Activated T-helper 17 cell treated with anti-CD3 and anti-CD28 coated beads, Interleukin-2, amount 50 U/mL, for 72 hours (primary cell): ENCODE data around the gene PARVA. TPM values are rescaled to one million over a fixed set of nuclear protein-coding genes. Genes with fewer than 3 reads are reported as not detected.

Source experiments
- ATAC-seq: fragments of 150-1000 bp; cut with Tn5 transposase; replicated peaks from 2 replicates; pipeline ENCODE4 v1.10.0; 2021; ENCODE audit warnings: mild to moderate bottlenecking, moderate library complexity
- H3K27ac Mint-ChIP-seq: one replicate; pipeline ENCODE4 v1.8.0; 2022; ENCODE audit warnings: mixed read lengths
- H3K27me3 Mint-ChIP-seq: one replicate; pipeline ENCODE4 v1.8.0; 2022; ENCODE audit warnings: mixed read lengths
- H3K36me3 Mint-ChIP-seq: one replicate; pipeline ENCODE4 v1.8.0; 2022; ENCODE audit warnings: low read depth, mild to moderate bottlenecking, mixed read lengths
- H3K4me1 Mint-ChIP-seq: one replicate; pipeline ENCODE4 v1.8.0; 2022; ENCODE audit warnings: mixed read lengths
- H3K4me3 Mint-ChIP-seq: one replicate; pipeline ENCODE4 v1.8.0; 2022; ENCODE audit warnings: mild to moderate bottlenecking, mixed read lengths
- H3K9me3 Mint-ChIP-seq: one replicate; pipeline ENCODE4 v1.8.0; 2022; ENCODE audit warnings: mixed read lengths
- total RNA-seq, 2 donors: library from RNA; stranded (reverse); gene quantifications; one replicate each; pipeline ENCODE4 v1.2.3, GENCODE V29; 2022

PARVA gene
- total RNA-seq, 2 donors from 2014 or later, result 0.19 TPM; not detected in 1

GRCh38 chr11:12534549-12534948, 157.2 kb downstream of the PARVA start:
- ATAC-seq, result no peak
- no peaks in the 10 kb centered on the region for H3K36me3 Mint-ChIP-seq
- no peak overlapping the region for H3K4me3 Mint-ChIP-seq
- H3K27ac Mint-ChIP-seq, result no peak overlapping the region
- no peaks in the 10 kb centered on the region for H3K4me1 Mint-ChIP-seq
- peaks cover 17% of the 10 kb centered on the region for H3K27me3 Mint-ChIP-seq
- H3K9me3 Mint-ChIP-seq, result no peaks in the 10 kb centered on the region

- Mint-ChIP-seq H3K27me3 (peaks cover 17% of the 10 kb centered on the region), H3K4me1 (no peaks in the 10 kb centered on the region), H3K36me3 (no peaks in the 10 kb centered on the region), H3K4me3 (no peak overlapping the region), H3K9me3 (no peaks in the 10 kb centered on the region), H3K27ac (no peak overlapping the region)
- no peak for ATAC-seq
Measured at GRCh38 chr11:12535321-12535720, 157.9 kb downstream of the PARVA start.

GRCh38 chr11:12536566-12536965, 159.2 kb downstream of the PARVA start:
- Mint-ChIP-seq H3K4me1 (no peaks in the 10 kb centered on the region), H3K27me3 (peaks cover 17% of the 10 kb centered on the region), H3K9me3 (no peaks in the 10 kb centered on the region), H3K27ac (no peak overlapping the region), H3K36me3 (no peaks in the 10 kb centered on the region), H3K4me3 (no peak overlapping the region)
- no peak for ATAC-seq

- Mint-ChIP-seq H3K27ac (no peak overlapping the region), H3K4me3 (no peak overlapping the region), H3K36me3 (no peaks in the 10 kb centered on the region), H3K9me3 (no peaks in the 10 kb centered on the region), H3K4me1 (no peaks in the 10 kb centered on the region), H3K27me3 (peaks cover 19% of the 10 kb centered on the region)
- ATAC-seq, result no peak
Measured at GRCh38 chr11:12537778-12538401, 160.5 kb downstream of the PARVA start.

- peaks cover 27% of the 10 kb centered on the region for H3K27me3 Mint-ChIP-seq
- no peaks in the 10 kb centered on the region for H3K4me1 Mint-ChIP-seq
- no peak overlapping the region for H3K4me3 Mint-ChIP-seq
- no peak for ATAC-seq
- H3K9me3 Mint-ChIP-seq, result no peaks in the 10 kb centered on the region
- H3K27ac Mint-ChIP-seq, result no peak overlapping the region
- no peaks in the 10 kb centered on the region for H3K36me3 Mint-ChIP-seq
Measured at GRCh38 chr11:12538889-12539421, 161.6 kb downstream of the PARVA start.

GRCh38 chr11:12539572-12539971, 162.2 kb downstream of the PARVA start:
- Mint-ChIP-seq H3K27me3 (peaks cover 27% of the 10 kb centered on the region), H3K4me3 (no peak overlapping the region), H3K4me1 (no peaks in the 10 kb centered on the region), H3K9me3 (no peaks in the 10 kb centered on the region), H3K27ac (no peak overlapping the region), H3K36me3 (no peaks in the 10 kb centered on the region)
- no peak for ATAC-seq

- Mint-ChIP-seq H3K4me1 (no peaks in the 10 kb centered on the region), H3K36me3 (no peaks in the 10 kb centered on the region), H3K9me3 (no peaks in the 10 kb centered on the region), H3K4me3 (no peak overlapping the region), H3K27me3 (peaks cover 27% of the 10 kb centered on the region), H3K27ac (no peak overlapping the region)
- ATAC-seq, result no peak
Measured at GRCh38 chr11:12540075-12540680, 162.8 kb downstream of the PARVA start.

GRCh38 chr11:12540913-12541582, 163.7 kb downstream of the PARVA start:
- peaks cover 24% of the 10 kb centered on the region for H3K27me3 Mint-ChIP-seq
- no peaks in the 10 kb centered on the region for H3K36me3 Mint-ChIP-seq
- no peaks in the 10 kb centered on the region for H3K4me1 Mint-ChIP-seq
- no peaks in the 10 kb centered on the region for H3K9me3 Mint-ChIP-seq
- no peak for ATAC-seq
- H3K4me3 Mint-ChIP-seq, result no peak overlapping the region
- H3K27ac Mint-ChIP-seq, result no peak overlapping the region

GRCh38 chr11:12541583-12542151, 164.3 kb downstream of the PARVA start:
- Mint-ChIP-seq H3K27ac (no peak overlapping the region), H3K9me3 (no peaks in the 10 kb centered on the region), H3K36me3 (no peaks in the 10 kb centered on the region), H3K4me1 (no peaks in the 10 kb centered on the region), H3K4me3 (no peak overlapping the region), H3K27me3 (peaks cover 18% of the 10 kb centered on the region)
- ATAC-seq, result no peak

- H3K36me3 Mint-ChIP-seq, result no peaks in the 10 kb centered on the region
- peaks cover 12% of the 10 kb centered on the region for H3K27me3 Mint-ChIP-seq
- ATAC-seq, result no peak
- no peaks in the 10 kb centered on the region for H3K9me3 Mint-ChIP-seq
- no peak overlapping the region for H3K4me3 Mint-ChIP-seq
- H3K27ac Mint-ChIP-seq, result no peak overlapping the region
- no peaks in the 10 kb centered on the region for H3K4me1 Mint-ChIP-seq
Measured at GRCh38 chr11:12542186-12542935, 165.0 kb downstream of the PARVA start.

GRCh38 chr11:12543596-12544415, 166.4 kb downstream of the PARVA start:
- peaks cover 17% of the 10 kb centered on the region for H3K27me3 Mint-ChIP-seq
- H3K36me3 Mint-ChIP-seq, result no peaks in the 10 kb centered on the region
- H3K9me3 Mint-ChIP-seq, result no peaks in the 10 kb centered on the region
- H3K4me1 Mint-ChIP-seq, result no peaks in the 10 kb centered on the region
- H3K4me3 Mint-ChIP-seq, result no peak overlapping the region
- ATAC-seq, result no peak
- no peak overlapping the region for H3K27ac Mint-ChIP-seq

- H3K36me3 Mint-ChIP-seq, result no peaks in the 10 kb centered on the region
- H3K4me1 Mint-ChIP-seq, result no peaks in the 10 kb centered on the region
- H3K27me3 Mint-ChIP-seq, result peaks cover 17% of the 10 kb centered on the region
- no peak for ATAC-seq
- no peak overlapping the region for H3K4me3 Mint-ChIP-seq
- no peak overlapping the region for H3K27ac Mint-ChIP-seq
- H3K9me3 Mint-ChIP-seq, result no peaks in the 10 kb centered on the region
Measured at GRCh38 chr11:12544986-12545775, 167.8 kb downstream of the PARVA start.

GRCh38 chr11:12546122-12546521, 168.8 kb downstream of the PARVA start:
- no peak for ATAC-seq
- peaks cover 17% of the 10 kb centered on the region for H3K27me3 Mint-ChIP-seq
- H3K36me3 Mint-ChIP-seq, result no peaks in the 10 kb centered on the region
- H3K9me3 Mint-ChIP-seq, result no peaks in the 10 kb centered on the region
- H3K4me3 Mint-ChIP-seq, result no peak overlapping the region
- H3K4me1 Mint-ChIP-seq, result no peaks in the 10 kb centered on the region
- H3K27ac Mint-ChIP-seq, result no peak overlapping the region
